Body of pancreas (tissue), 4 donors: ENCODE measurements around the gene S100A7.

Source experiments
- CTCF ChIP-seq, 7 experiments: fragments of 450-650 bp in 4 of 7; fragments of 200-600 bp in 3 of 7; sonication (generic) in 3 of 7; IDR thresholded peaks; one replicate each; pipeline ENCODE4 v1.5.1; 2016 to 2019; ENCODE audit warnings: antibody characterized with exemption in 7 of 7
- POLR2A ChIP-seq, 3 donors: fragments of 450-650 bp; IDR thresholded peaks; one replicate each; pipeline ENCODE4 v1.6.1; 2016; ENCODE audit warnings: antibody characterized with exemption in 3 of 3, mild to moderate bottlenecking in 2 of 3

- no peak for TF ChIP-seq CTCF (IDR thresholded peaks at IDR 0.05)
- no peak for TF ChIP-seq POLR2A (IDR thresholded peaks at IDR 0.05)
Measured at GRCh38 chr1:153475282-153475681, 14.8 kb upstream of the S100A7 start.
